GM10266 (cell line): Measurements from ENCODE around the gene IPO13.
A peak's percentile ranks its signal among the peaks of the same experiment; 100 is the strongest.

Experiments
- DNase-seq: peaks from one replicate; pipeline ENCODE4 v3.0.0; 2012; ENCODE audit errors: extremely low spot score
- CTCF ChIP-seq: IDR thresholded peaks from 2 replicates; pipeline ENCODE4 v1.5.1; 2012; ENCODE audit warnings: mild to moderate bottlenecking, low read depth; ENCODE audit not compliant: control insufficient read depth, insufficient read depth; ENCODE audit errors: missing control alignments

IPO13 gene

GRCh38 chr1:43931711-43932660 is 14.8 kb upstream of the IPO13 start:
- no peak for TF ChIP-seq CTCF
- DNase-seq, result no peak

- no peak for DNase-seq
- no peak for TF ChIP-seq CTCF
These were observed 13.9 kb upstream of the IPO13 start for GRCh38 chr1:43932786-43933385.

GRCh38 chr1:43933386-43934100 is 13.2 kb upstream of the IPO13 start, which contains the start of gene ARTN:
Gene ARTN, plus strand, starts transcription at chr1:43933801. Its CDS starts 1,856 bp downstream, at chr1:43935657.
- peak; percentile 47 for DNase-seq
- TF ChIP-seq CTCF, result no peak

DNA sequence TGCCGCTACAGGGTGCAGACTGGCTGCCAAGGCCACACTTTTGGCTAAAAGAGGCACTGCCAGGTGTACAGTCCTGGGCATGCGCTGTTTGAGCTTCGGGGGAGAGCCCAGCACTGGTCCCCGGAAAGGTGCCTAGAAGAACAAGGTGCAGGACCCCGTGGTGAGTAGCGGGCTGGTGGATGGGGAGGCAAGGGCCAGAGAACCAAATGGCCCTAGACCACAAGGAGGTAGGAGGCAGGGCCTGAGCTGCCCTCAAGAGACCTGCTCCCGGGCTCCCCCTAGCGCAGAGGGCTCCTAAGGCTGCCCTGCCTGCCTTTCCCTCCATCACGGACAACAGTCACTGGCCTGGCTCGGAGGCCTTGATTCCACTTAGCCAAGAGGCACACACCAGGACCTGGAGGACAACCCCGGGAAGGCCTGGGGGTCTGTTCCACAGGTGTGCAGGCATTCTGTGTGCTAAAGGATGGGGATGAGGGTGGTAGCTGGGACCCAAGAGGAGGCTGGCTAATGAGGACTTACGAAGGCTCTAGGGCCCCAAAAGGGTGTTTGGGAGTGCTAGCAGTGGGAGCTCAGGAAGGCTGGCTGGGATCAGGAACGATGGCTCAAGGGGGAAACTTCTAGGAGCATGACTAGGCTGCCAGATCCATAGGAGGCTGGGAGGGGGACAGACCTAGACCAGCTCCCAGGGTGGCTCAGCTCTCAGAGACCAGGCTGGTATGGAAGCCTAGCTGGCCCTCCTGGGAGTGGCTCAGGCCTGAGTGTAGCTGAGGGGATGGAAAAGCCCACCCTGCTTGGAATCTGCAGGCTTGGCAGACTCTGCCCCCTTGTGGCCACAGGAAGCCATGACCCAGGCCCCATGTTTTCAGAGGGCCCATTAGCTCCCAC is 12.4 kb upstream of the IPO13 start:
- TF ChIP-seq CTCF, result peak; percentile 93
- DNase-seq, result peak; percentile 94

GRCh38 chr1:43934986-43935324 is 11.8 kb upstream of the IPO13 start:
- no peak for TF ChIP-seq CTCF
- DNase-seq, result no peak

DNA sequence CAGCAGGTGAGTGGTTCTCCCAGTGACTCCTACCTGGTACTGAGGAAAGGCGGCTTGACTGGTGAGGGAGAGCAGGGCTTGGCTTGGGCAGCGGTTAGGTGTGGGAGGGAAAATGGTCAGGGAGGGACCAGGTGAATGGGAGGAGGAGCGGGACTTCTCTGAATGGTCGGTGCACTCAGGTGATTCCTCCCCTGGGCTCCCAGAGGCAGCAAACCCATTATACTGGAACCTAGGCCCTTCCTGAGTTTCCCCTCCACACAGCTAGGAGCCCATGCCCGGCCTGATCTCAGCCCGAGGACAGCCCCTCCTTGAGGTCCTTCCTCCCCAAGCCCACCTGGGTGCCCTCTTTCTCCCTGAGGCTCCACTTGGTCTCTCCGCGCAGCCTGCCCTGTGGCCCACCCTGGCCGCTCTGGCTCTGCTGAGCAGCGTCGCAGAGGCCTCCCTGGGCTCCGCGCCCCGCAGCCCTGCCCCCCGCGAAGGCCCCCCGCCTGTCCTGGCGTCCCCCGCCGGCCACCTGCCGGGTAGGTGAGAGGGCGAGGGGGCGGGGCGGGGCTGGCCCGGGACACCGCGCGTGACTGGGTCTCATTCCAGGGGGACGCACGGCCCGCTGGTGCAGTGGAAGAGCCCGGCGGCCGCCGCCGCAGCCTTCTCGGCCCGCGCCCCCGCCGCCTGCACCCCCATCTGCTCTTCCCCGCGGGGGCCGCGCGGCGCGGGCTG is 10.9 kb upstream of the IPO13 start:
- DNase-seq, result peak; percentile 42
- TF ChIP-seq CTCF, result no peak
